ENCODE results near the gene HSD17B4. TPM values are rescaled to one million over a fixed set of nuclear protein-coding genes. Genes with fewer than 3 reads are reported as not detected.

The HSD17B4 gene
- total RNA-seq, 1 donor, result 130 TPM

GRCh38 chr5:119451561-119451960, 736 bp upstream of the HSD17B4 start:
- no peak for DNase-seq (ENCODE audit: insufficient read length, low spot score, missing footprints)
- no peak overlapping the region for H2AFZ ChIP-seq (ENCODE audit: low read length)
- H3K4me2 ChIP-seq (ENCODE audit: insufficient read depth, low read length), result no peak overlapping the region
- H3K27ac ChIP-seq (ENCODE audit: low read depth, low read length), result no peak overlapping the region
- peaks cover 11% of the 10 kb centered on the region for H3K4me1 ChIP-seq (ENCODE audit: insufficient read depth, low read length)
- no peaks in the 10 kb centered on the region for H3K36me3 ChIP-seq (ENCODE audit: insufficient read depth, low read length)
- no peaks in the 10 kb centered on the region for H3K27me3 ChIP-seq (ENCODE audit: insufficient read depth, low read length)
- no peak overlapping the region for H3K4me3 ChIP-seq (ENCODE audit: insufficient read depth, low read length)
- H3K79me2 ChIP-seq (ENCODE audit: insufficient read depth, low read length), result peaks cover 28% of the 10 kb centered on the region
- no peak for TF ChIP-seq CTCF (IDR thresholded peaks at IDR 0.05; ENCODE audit: extremely low read depth, low read depth, low read length)
- no peaks in the 10 kb centered on the region for H3K9me3 ChIP-seq (ENCODE audit: low read depth, low read length)
- H4K20me1 ChIP-seq (ENCODE audit: insufficient read depth, low read length), result peaks cover 6% of the 10 kb centered on the region

GRCh38 chr5:119452060-119452372, 281 bp upstream of the HSD17B4 start:
- H2AFZ ChIP-seq (ENCODE audit: low read length), result peak overlapping the region; percentile 99
- H3K4me3 ChIP-seq (ENCODE audit: insufficient read depth, low read length), result peak overlapping the region; percentile 99
- no peaks in the 10 kb centered on the region for H3K27me3 ChIP-seq (ENCODE audit: insufficient read depth, low read length)
- no peak overlapping the region for H3K27ac ChIP-seq (ENCODE audit: low read depth, low read length)
- H3K9me3 ChIP-seq (ENCODE audit: low read depth, low read length), result no peaks in the 10 kb centered on the region
- H3K79me2 ChIP-seq (ENCODE audit: insufficient read depth, low read length), result peaks cover 29% of the 10 kb centered on the region
- peak overlapping the region; percentile 92 for H3K4me2 ChIP-seq (ENCODE audit: insufficient read depth, low read length)
- H3K36me3 ChIP-seq (ENCODE audit: insufficient read depth, low read length), result no peaks in the 10 kb centered on the region
- no peak for TF ChIP-seq CTCF (IDR thresholded peaks at IDR 0.05; ENCODE audit: extremely low read depth, low read depth, low read length)
- peaks cover 6% of the 10 kb centered on the region for H4K20me1 ChIP-seq (ENCODE audit: insufficient read depth, low read length)
- no peak for DNase-seq (ENCODE audit: insufficient read length, low spot score, missing footprints)
- H3K4me1 ChIP-seq (ENCODE audit: insufficient read depth, low read length), result peaks cover 11% of the 10 kb centered on the region

GRCh38 chr5:119453040-119453373, 710 bp downstream of the HSD17B4 start:
- peaks cover 33% of the 10 kb centered on the region for H3K79me2 ChIP-seq (ENCODE audit: insufficient read depth, low read length)
- peak overlapping the region; percentile 99 for H2AFZ ChIP-seq (ENCODE audit: low read length)
- H3K4me3 ChIP-seq (ENCODE audit: insufficient read depth, low read length), result peak overlapping the region; percentile 99
- H3K9me3 ChIP-seq (ENCODE audit: low read depth, low read length), result no peaks in the 10 kb centered on the region
- no peaks in the 10 kb centered on the region for H3K36me3 ChIP-seq (ENCODE audit: insufficient read depth, low read length)
- peak overlapping the region; percentile 92 for H3K4me2 ChIP-seq (ENCODE audit: insufficient read depth, low read length)
- peaks cover 6% of the 10 kb centered on the region for H4K20me1 ChIP-seq (ENCODE audit: insufficient read depth, low read length)
- peaks cover 11% of the 10 kb centered on the region for H3K4me1 ChIP-seq (ENCODE audit: insufficient read depth, low read length)
- DNase-seq (ENCODE audit: insufficient read length, low spot score, missing footprints), result no peak
- TF ChIP-seq CTCF (IDR thresholded peaks at IDR 0.05; ENCODE audit: extremely low read depth, low read depth, low read length), result no peak
- peak overlapping the region; percentile 72 for H3K27ac ChIP-seq (ENCODE audit: low read depth, low read length)
- H3K27me3 ChIP-seq (ENCODE audit: insufficient read depth, low read length), result no peaks in the 10 kb centered on the region

GRCh38 chr5:119454171-119454570, 1.9 kb downstream of the HSD17B4 start:
- Histone ChIP-seq H3K4me3 (ENCODE audit: insufficient read depth, low read length) (no peak overlapping the region), H3K27ac (ENCODE audit: low read depth, low read length) (no peak overlapping the region), H3K9me3 (ENCODE audit: low read depth, low read length) (no peaks in the 10 kb centered on the region), H2AFZ (ENCODE audit: low read length) (no peak overlapping the region), H4K20me1 (ENCODE audit: insufficient read depth, low read length) (peaks cover 6% of the 10 kb centered on the region), H3K4me1 (ENCODE audit: insufficient read depth, low read length) (peaks cover 11% of the 10 kb centered on the region), H3K27me3 (ENCODE audit: insufficient read depth, low read length) (no peaks in the 10 kb centered on the region), H3K36me3 (ENCODE audit: insufficient read depth, low read length) (no peaks in the 10 kb centered on the region), H3K79me2 (ENCODE audit: insufficient read depth, low read length) (peaks cover 34% of the 10 kb centered on the region), H3K4me2 (ENCODE audit: insufficient read depth, low read length) (no peak overlapping the region)
- no peak for DNase-seq (ENCODE audit: insufficient read length, low spot score, missing footprints)
- no peak for TF ChIP-seq CTCF (IDR thresholded peaks at IDR 0.05; ENCODE audit: extremely low read depth, low read depth, low read length)
